Measurements from ENCODE around the gene SOX18. TPM values are rescaled to one million over a fixed set of nuclear protein-coding genes. Genes with fewer than 3 reads are reported as not detected.

The SOX18 gene
- total and polyA plus RNA-seq, 2 of the 13 experiments (the other 11 are each of a cell fraction or from before 2014, with no cell fraction given) = 1.6 to 1.9 TPM

- TF ChIP-seq ZBTB33 (CRISPR knock-in tag; IDR thresholded peaks at IDR 0.05) = peak; percentile 77
- TF ChIP-seq RBAK (CRISPR knock-in tag; IDR thresholded peaks at IDR 0.05) = peak; percentile 72; the same call in 1 of the 2 replicates
- TF ChIP-seq ZBTB14 (CRISPR knock-in tag; IDR thresholded peaks at IDR 0.05) = 0 out of 2 replicates have a peak, but pooled peaks have one; percentile 39
- TF ChIP-seq ZNF576 (CRISPR knock-in tag; IDR thresholded peaks at IDR 0.05) = 0 out of 2 replicates have a peak, but pooled peaks have one; percentile 1
- TF ChIP-seq ZNF646 (CRISPR knock-in tag; IDR thresholded peaks at IDR 0.05) = 0 out of 2 replicates have a peak, but pooled peaks have one; percentile 51
- TF ChIP-seq HNF1A (IDR thresholded peaks at IDR 0.05; ENCODE audit: low read depth) = no peak
- TF ChIP-seq HNF1A (CRISPR knock-in tag; IDR thresholded peaks at IDR 0.05; ENCODE audit: borderline replicate concordance) = peak; percentile 71
These were observed 8.4 kb upstream of the SOX18 start (continued) for GRCh38 chr20:64057628-64058498.

Measured in HepG2 (cell line).